ENCODE data around the gene DSCAM. TPM values are rescaled to one million over a fixed set of nuclear protein-coding genes. Genes with fewer than 3 reads are reported as not detected.

The DSCAM gene
- total RNA-seq, 1 donor from 2014 or later, result not detected

GRCh38 chr21:40402884-40403582 is 443.9 kb downstream of the DSCAM start:
- DNase-seq (ENCODE audit: extremely low read depth, low read depth, low spot score), result no peak

GRCh38 chr21:40395732-40396131 is 451.2 kb downstream of the DSCAM start:
- no peak for DNase-seq (ENCODE audit: extremely low read depth, low read depth, low spot score)

GRCh38 chr21:40393066-40393465 is 453.9 kb downstream of the DSCAM start:
- no peak for DNase-seq (ENCODE audit: extremely low read depth, low read depth, low spot score)

- DNase-seq (ENCODE audit: extremely low read depth, low read depth, low spot score), result no peak
These were observed 458.9 kb downstream of the DSCAM start for GRCh38 chr21:40388046-40388445.

- DNase-seq (ENCODE audit: extremely low read depth, low read depth, low spot score), result no peak
These were observed 459.8 kb downstream of the DSCAM start for GRCh38 chr21:40386981-40387747.

GRCh38 chr21:40386294-40386911 is 460.6 kb downstream of the DSCAM start:
- no peak for DNase-seq (ENCODE audit: extremely low read depth, low read depth, low spot score)

GRCh38 chr21:40385883-40386282 is 461.1 kb downstream of the DSCAM start:
- no peak for DNase-seq (ENCODE audit: extremely low read depth, low read depth, low spot score)

- DNase-seq (ENCODE audit: extremely low read depth, low read depth, low spot score), result no peak
These were observed 463.0 kb downstream of the DSCAM start for GRCh38 chr21:40383951-40384350.

GRCh38 chr21:40381111-40381510 is 465.8 kb downstream of the DSCAM start:
- DNase-seq (ENCODE audit: extremely low read depth, low read depth, low spot score), result no peak

GRCh38 chr21:40379881-40380810 is 466.8 kb downstream of the DSCAM start:
- no peak for DNase-seq (ENCODE audit: extremely low read depth, low read depth, low spot score)

GRCh38 chr21:40377135-40377534 is 469.8 kb downstream of the DSCAM start:
- no peak for DNase-seq (ENCODE audit: extremely low read depth, low read depth, low spot score)

GRCh38 chr21:40373761-40374160 is 473.2 kb downstream of the DSCAM start:
- no peak for DNase-seq (ENCODE audit: extremely low read depth, low read depth, low spot score)

GRCh38 chr21:40372506-40372905 is 474.5 kb downstream of the DSCAM start:
- DNase-seq (ENCODE audit: extremely low read depth, low read depth, low spot score), result no peak

GRCh38 chr21:40371329-40371728 is 475.6 kb downstream of the DSCAM start:
- DNase-seq (ENCODE audit: extremely low read depth, low read depth, low spot score), result no peak

GRCh38 chr21:40356644-40357043 is 490.3 kb downstream of the DSCAM start:
- no peak for DNase-seq (ENCODE audit: extremely low read depth, low read depth, low spot score)

GRCh38 chr21:40355076-40355475 is 491.9 kb downstream of the DSCAM start:
- DNase-seq (ENCODE audit: extremely low read depth, low read depth, low spot score), result no peak

- DNase-seq (ENCODE audit: extremely low read depth, low read depth, low spot score), result no peak
These were observed 496.0 kb downstream of the DSCAM start for GRCh38 chr21:40351006-40351405.

GRCh38 chr21:40349591-40349990 is 497.4 kb downstream of the DSCAM start:
- no peak for DNase-seq (ENCODE audit: extremely low read depth, low read depth, low spot score)

GRCh38 chr21:40345711-40346321 is 501.1 kb downstream of the DSCAM start:
- DNase-seq (ENCODE audit: extremely low read depth, low read depth, low spot score), result no peak

GRCh38 chr21:40340357-40340756 is 506.6 kb downstream of the DSCAM start:
- DNase-seq (ENCODE audit: extremely low read depth, low read depth, low spot score), result no peak
